Measurements from ENCODE around the gene CCDC27. TPM values are rescaled to one million over a fixed set of nuclear protein-coding genes. Genes with fewer than 3 reads are reported as not detected.
A peak's percentile ranks its signal among the peaks of the same experiment; 100 is the strongest.

CCDC27 gene
- total and polyA plus RNA-seq, 2 of the 13 experiments (the other 11 are each of a cell fraction or from before 2014, with no cell fraction given), result not detected

DNA sequence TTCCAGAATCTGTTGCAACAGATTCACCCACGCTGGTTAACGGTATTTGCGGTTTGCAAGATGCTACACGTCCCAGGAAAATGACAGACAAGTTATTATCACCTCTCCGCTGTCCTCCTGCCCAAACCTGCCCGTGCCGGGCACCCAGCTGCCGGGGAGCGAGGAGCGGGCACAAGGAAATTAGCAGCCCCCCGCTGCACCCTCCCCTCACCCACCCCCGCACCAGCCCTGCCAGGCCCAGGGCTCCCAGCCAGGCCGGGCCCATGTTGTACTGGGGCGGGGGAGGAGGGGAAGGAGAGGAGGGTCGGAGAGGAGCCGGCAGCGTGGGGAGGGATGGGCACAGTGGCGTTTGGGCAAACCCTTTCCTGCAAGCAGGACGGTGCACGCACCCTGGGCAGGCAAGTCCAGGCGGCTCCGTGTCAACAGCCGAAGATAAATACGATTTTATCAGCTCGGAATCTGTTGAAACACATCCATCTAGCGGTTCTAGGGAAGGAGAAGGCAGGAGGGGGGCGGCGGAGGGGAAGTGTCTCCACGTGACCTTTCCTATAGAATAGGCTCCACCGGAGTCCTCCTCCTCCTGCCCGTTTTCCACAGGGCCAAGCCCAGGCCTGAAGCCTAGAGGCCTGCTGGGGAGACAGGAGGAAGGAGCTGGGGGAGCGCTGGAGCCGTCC lies 35.1 kb upstream of the CCDC27 start:
- Histone ChIP-seq H3K27me3 (ENCODE audit: control insufficient read depth in 1 of 2, insufficient read depth in 2 of 2, low read length in 2 of 2) (peaks cover 3 to 20% of the 10 kb centered on the region in 2 experiments; a peak in 4 of 5 replicates), H3K27ac (ENCODE audit: extremely low read length, insufficient read depth, low read length) (no peak overlapping the region), H3K9me3 (ENCODE audit: low read length) (no peaks in the 10 kb centered on the region), H2AFZ (ENCODE audit: low read length) (no peak overlapping the region), H3K4me2 (ENCODE audit: low read depth, low read length) (0 out of 2 replicates have a peak overlapping the region, but pooled peaks have one; percentile 59), H3K4me3 (replicated peaks in 1 of 3; ENCODE audit: insufficient read depth in 1 of 3, low read depth in 2 of 3, low read length in 3 of 3) (no peak overlapping the region), H3K36me3 (replicated peaks in 1 of 2; ENCODE audit: control insufficient read depth in 1 of 2, insufficient read depth in 2 of 2, low read length in 2 of 2) (no peaks in the 10 kb centered on the region), H3K79me2 (ENCODE audit: insufficient read depth, low read length) (no peaks in the 10 kb centered on the region), H3K4me1 (ENCODE audit: insufficient read depth, low read length) (peaks cover 11% of the 10 kb centered on the region), H4K20me1 (ENCODE audit: insufficient read depth, low read length) (peaks cover 6% of the 10 kb centered on the region; the same call in 1 of the 2 replicates), H3K9ac (ENCODE audit: insufficient read depth, low read depth, low read length) (no peak overlapping the region)
- peak; percentile 20 for DNase-seq (ENCODE audit: low spot score)
- in situ Hi-C loops (cut with HindIII; ENCODE audit: extremely low pct_ligation_motif_present, low pct_unique_long_range_greater_than_20kb) (no loop called here), intact Hi-C loops (cut with micrococcal nuclease; ENCODE audit: unreplicated experiment) (no loop called here)
- ATAC-seq, result no peak
- WGBS (ENCODE audit: low lambda C conversion rate), result 19% methylated on average over 31 of the region's 33 CpGs
- no peak for FAIRE-seq
- BruUV-seq (replicated peaks), result no TSS peak
- ChIA-PET CTCF (ENCODE audit: low intra/inter-chr PET ratio, low total read pairs) (no interaction called here), POLR2A (interaction anchor here (1.0 to 1.1 kb wide), 2 partner anchors 50 to 54 kb away, joined by 3 read pairs; no protein-coding TSS in a partner anchor)
- TF ChIP-seq NCOA5 (CRISPR knock-in tag; IDR thresholded peaks at IDR 0.05), result no peak
- no peak for TF ChIP-seq RARG (CRISPR knock-in tag; IDR thresholded peaks at IDR 0.05; ENCODE audit: low read depth)
- TF ChIP-seq TAF1 (CRISPR knock-in tag; IDR thresholded peaks at IDR 0.05), result no peak
- TF ChIP-seq NRL (CRISPR knock-in tag; IDR thresholded peaks at IDR 0.05; ENCODE audit: borderline replicate concordance), result 0 out of 2 replicates have a peak, but pooled peaks have one; percentile 1
- TF ChIP-seq ZNF614 (CRISPR knock-in tag; IDR thresholded peaks at IDR 0.05; ENCODE audit: borderline replicate concordance), result no peak
- TF ChIP-seq, protein P1, sequence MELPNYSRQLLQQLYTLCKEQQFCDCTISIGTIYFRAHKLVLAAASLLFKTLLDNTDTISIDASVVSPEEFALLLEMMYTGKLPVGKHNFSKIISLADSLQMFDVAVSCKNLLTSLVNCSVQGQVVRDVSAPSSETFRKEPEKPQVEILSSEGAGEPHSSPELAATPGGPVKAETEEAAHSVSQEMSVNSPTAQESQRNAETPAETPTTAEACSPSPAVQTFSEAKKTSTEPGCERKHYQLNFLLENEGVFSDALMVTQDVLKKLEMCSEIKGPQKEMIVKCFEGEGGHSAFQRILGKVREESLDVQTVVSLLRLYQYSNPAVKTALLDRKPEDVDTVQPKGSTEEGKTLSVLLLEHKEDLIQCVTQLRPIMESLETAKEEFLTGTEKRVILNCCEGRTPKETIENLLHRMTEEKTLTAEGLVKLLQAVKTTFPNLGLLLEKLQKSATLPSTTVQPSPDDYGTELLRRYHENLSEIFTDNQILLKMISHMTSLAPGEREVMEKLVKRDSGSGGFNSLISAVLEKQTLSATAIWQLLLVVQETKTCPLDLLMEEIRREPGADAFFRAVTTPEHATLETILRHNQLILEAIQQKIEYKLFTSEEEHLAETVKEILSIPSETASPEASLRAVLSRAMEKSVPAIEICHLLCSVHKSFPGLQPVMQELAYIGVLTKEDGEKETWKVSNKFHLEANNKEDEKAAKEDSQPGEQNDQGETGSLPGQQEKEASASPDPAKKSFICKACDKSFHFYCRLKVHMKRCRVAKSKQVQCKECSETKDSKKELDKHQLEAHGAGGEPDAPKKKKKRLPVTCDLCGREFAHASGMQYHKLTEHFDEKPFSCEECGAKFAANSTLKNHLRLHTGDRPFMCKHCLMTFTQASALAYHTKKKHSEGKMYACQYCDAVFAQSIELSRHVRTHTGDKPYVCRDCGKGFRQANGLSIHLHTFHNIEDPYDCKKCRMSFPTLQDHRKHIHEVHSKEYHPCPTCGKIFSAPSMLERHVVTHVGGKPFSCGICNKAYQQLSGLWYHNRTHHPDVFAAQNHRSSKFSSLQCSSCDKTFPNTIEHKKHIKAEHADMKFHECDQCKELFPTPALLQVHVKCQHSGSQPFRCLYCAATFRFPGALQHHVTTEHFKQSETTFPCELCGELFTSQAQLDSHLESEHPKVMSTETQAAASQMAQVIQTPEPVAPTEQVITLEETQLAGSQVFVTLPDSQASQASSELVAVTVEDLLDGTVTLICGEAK (IDR thresholded peaks at IDR 0.05), result no peak
- TF ChIP-seq, protein P1 (CRISPR knock-in tag; IDR thresholded peaks at IDR 0.05), result no peak
- no peak for TF ChIP-seq ZNF136 (CRISPR knock-in tag; IDR thresholded peaks at IDR 0.05; ENCODE audit: low read depth)
- TF ChIP-seq RFX1 (IDR thresholded peaks at IDR 0.05), result no peak
